Measurements from ENCODE around the gene MAOA. TPM values are rescaled to one million over a fixed set of nuclear protein-coding genes. Genes with fewer than 3 reads are reported as not detected.

Gene MAOA
- total and polyA plus RNA-seq, 2 of the 13 experiments (the other 11 are each of a cell fraction or from before 2014, with no cell fraction given), result 13.4 to 14.7 TPM

DNA sequence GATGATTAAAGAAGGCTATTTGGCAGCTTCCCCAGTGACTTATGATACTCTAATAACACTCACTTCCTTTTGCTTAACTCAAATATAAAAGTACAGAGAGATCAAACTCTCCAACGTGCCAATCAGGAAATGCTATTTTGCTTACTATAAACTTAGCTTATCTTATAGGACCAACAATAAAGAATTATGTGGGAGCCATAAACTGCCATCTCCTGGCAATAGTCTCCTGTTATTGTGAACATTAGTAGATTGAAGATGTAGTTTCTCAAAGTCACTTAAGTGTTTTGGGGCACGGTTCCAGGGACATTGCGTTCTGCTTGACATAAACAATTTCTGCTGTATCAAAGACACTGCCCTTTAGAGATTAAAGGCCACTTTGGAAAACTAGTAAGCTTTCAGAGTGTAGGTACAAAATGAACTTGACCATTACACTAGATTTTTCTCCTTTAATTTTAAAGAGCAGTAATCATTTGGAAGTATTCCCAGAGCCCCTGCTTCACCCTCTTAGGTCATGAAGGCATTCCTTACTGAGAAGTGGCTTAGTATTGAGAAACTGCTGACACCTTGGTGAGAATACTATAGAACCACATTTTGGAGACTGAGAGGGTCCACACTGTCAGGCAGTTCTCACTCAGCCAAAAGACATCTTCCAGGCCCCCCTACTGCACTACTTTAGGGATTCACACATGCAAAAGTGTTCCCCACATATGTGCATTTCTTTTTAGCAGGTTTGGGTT, 51.9 kb downstream of the MAOA start (continued):
- TF ChIP-seq MED8 (CRISPR knock-in tag; IDR thresholded peaks at IDR 0.05; ENCODE audit: insufficient replicate concordance), result no peak
- no peak for TF ChIP-seq ZNF263 (CRISPR knock-in tag; IDR thresholded peaks at IDR 0.05)
- no peak for TF ChIP-seq SMARCC2 (IDR thresholded peaks at IDR 0.05)
- TF ChIP-seq, protein P1, sequence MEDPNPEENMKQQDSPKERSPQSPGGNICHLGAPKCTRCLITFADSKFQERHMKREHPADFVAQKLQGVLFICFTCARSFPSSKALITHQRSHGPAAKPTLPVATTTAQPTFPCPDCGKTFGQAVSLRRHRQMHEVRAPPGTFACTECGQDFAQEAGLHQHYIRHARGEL (CRISPR knock-in tag; IDR thresholded peaks at IDR 0.05), result no peak
- no peak for TF ChIP-seq MEIS2 (CRISPR knock-in tag; IDR thresholded peaks at IDR 0.05)
- TF ChIP-seq, protein P2, sequence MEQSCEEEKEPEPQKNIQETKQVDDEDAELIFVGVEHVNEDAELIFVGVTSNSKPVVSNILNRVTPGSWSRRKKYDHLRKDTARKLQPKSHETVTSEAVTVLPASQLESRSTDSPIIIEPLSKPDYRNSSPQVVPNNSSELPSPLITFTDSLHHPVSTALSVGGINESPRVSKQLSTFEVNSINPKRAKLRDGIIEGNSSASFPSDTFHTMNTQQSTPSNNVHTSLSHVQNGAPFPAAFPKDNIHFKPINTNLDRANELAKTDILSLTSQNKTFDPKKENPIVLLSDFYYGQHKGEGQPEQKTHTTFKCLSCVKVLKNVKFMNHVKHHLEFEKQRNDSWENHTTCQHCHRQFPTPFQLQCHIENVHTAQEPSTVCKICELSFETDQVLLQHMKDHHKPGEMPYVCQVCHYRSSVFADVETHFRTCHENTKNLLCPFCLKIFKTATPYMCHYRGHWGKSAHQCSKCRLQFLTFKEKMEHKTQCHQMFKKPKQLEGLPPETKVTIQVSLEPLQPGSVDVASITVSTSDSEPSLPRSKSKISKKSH (CRISPR knock-in tag; IDR thresholded peaks at IDR 0.05; ENCODE audit: borderline replicate concordance), result no peak

DNA sequence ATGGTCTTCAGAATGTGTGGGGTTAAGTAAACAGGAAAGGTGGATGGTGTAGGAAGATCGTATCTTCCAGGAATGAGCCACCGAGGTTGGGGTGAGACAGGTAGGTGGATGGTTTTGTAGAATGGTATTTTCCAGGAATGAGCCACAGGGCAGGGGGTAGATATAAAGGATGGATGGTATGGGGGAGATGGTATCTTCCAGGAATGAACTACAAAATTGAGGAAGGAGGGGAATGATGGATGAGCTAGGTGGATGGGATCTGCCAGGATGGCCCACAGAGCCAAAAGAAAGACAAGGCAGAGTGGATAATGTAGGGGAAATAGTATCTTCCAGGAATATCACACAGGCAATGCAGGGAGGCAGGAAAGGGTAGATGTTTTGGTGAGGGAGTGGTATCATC, 60.0 kb downstream of the MAOA start:
- DNase-seq (ENCODE audit: low spot score) (no peak), FAIRE-seq (no peak), ATAC-seq (no peak)
- Histone ChIP-seq H3K9me3 (ENCODE audit: low read length) (no peaks in the 10 kb centered on the region), H2AFZ (ENCODE audit: low read length) (no peak overlapping the region), H4K20me1 (ENCODE audit: insufficient read depth, low read length) (no peaks in the 10 kb centered on the region), H3K9ac (ENCODE audit: insufficient read depth, low read depth, low read length) (no peak overlapping the region), H3K4me3 (replicated peaks in 1 of 3; ENCODE audit: insufficient read depth in 1 of 3, low read depth in 2 of 3, low read length in 3 of 3) (no peak overlapping the region), H3K4me1 (ENCODE audit: insufficient read depth, low read length) (no peaks in the 10 kb centered on the region), H3K27ac (ENCODE audit: extremely low read length, insufficient read depth, low read length) (no peak overlapping the region), H3K4me2 (ENCODE audit: low read depth, low read length) (no peak overlapping the region), H3K36me3 (replicated peaks in 1 of 2; ENCODE audit: control insufficient read depth in 1 of 2, insufficient read depth in 2 of 2, low read length in 2 of 2) (0 out of 5 replicates have a peak, but pooled peaks cover 0 to 4% of the 10 kb centered on the region in 2 experiments), H3K27me3 (ENCODE audit: control insufficient read depth in 1 of 2, insufficient read depth in 2 of 2, low read length in 2 of 2) (no peaks in the 10 kb centered on the region), H3K79me2 (ENCODE audit: insufficient read depth, low read length) (no peaks in the 10 kb centered on the region)
- WGBS (ENCODE audit: low lambda C conversion rate), result 95% methylated on average over 2 of the region's 2 CpGs
- no TSS peak for BruUV-seq (replicated peaks)
- in situ Hi-C loops (cut with HindIII; ENCODE audit: extremely low pct_ligation_motif_present, low pct_unique_long_range_greater_than_20kb) (no loop called here), intact Hi-C loops (cut with micrococcal nuclease; ENCODE audit: unreplicated experiment) (no loop called here)
- CTCF ChIA-PET (ENCODE audit: low intra/inter-chr PET ratio, low total read pairs), result no interaction called here
- POLR2A ChIA-PET, result no interaction called here
- TF ChIP-seq EEA1 (CRISPR knock-in tag; IDR thresholded peaks at IDR 0.05; ENCODE audit: borderline replicate concordance), result no peak
- no peak for TF ChIP-seq ZNF33B (CRISPR knock-in tag; IDR thresholded peaks at IDR 0.05)
- TF ChIP-seq, protein P3, sequence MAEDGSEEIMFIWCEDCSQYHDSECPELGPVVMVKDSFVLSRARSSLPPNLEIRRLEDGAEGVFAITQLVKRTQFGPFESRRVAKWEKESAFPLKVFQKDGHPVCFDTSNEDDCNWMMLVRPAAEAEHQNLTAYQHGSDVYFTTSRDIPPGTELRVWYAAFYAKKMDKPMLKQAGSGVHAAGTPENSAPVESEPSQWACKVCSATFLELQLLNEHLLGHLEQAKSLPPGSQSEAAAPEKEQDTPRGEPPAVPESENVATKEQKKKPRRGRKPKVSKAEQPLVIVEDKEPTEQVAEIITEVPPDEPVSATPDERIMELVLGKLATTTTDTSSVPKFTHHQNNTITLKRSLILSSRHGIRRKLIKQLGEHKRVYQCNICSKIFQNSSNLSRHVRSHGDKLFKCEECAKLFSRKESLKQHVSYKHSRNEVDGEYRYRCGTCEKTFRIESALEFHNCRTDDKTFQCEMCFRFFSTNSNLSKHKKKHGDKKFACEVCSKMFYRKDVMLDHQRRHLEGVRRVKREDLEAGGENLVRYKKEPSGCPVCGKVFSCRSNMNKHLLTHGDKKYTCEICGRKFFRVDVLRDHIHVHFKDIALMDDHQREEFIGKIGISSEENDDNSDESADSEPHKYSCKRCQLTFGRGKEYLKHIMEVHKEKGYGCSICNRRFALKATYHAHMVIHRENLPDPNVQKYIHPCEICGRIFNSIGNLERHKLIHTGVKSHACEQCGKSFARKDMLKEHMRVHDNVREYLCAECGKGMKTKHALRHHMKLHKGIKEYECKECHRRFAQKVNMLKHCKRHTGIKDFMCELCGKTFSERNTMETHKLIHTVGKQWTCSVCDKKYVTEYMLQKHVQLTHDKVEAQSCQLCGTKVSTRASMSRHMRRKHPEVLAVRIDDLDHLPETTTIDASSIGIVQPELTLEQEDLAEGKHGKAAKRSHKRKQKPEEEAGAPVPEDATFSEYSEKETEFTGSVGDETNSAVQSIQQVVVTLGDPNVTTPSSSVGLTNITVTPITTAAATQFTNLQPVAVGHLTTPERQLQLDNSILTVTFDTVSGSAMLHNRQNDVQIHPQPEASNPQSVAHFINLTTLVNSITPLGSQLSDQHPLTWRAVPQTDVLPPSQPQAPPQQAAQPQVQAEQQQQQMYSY (CRISPR knock-in tag; IDR thresholded peaks at IDR 0.05), result no peak
- TF ChIP-seq, protein P4, sequence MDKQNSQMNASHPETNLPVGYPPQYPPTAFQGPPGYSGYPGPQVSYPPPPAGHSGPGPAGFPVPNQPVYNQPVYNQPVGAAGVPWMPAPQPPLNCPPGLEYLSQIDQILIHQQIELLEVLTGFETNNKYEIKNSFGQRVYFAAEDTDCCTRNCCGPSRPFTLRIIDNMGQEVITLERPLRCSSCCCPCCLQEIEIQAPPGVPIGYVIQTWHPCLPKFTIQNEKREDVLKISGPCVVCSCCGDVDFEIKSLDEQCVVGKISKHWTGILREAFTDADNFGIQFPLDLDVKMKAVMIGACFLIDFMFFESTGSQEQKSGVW (CRISPR knock-in tag; IDR thresholded peaks at IDR 0.05; ENCODE audit: borderline replicate concordance), result no peak
- TF ChIP-seq ZNF709 (CRISPR knock-in tag; IDR thresholded peaks at IDR 0.05), result no peak
- TF ChIP-seq, protein P5, sequence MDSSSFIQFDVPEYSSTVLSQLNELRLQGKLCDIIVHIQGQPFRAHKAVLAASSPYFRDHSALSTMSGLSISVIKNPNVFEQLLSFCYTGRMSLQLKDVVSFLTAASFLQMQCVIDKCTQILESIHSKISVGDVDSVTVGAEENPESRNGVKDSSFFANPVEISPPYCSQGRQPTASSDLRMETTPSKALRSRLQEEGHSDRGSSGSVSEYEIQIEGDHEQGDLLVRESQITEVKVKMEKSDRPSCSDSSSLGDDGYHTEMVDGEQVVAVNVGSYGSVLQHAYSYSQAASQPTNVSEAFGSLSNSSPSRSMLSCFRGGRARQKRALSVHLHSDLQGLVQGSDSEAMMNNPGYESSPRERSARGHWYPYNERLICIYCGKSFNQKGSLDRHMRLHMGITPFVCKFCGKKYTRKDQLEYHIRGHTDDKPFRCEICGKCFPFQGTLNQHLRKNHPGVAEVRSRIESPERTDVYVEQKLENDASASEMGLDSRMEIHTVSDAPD (CRISPR knock-in tag; IDR thresholded peaks at IDR 0.05), result no peak
- TF ChIP-seq, protein P6, sequence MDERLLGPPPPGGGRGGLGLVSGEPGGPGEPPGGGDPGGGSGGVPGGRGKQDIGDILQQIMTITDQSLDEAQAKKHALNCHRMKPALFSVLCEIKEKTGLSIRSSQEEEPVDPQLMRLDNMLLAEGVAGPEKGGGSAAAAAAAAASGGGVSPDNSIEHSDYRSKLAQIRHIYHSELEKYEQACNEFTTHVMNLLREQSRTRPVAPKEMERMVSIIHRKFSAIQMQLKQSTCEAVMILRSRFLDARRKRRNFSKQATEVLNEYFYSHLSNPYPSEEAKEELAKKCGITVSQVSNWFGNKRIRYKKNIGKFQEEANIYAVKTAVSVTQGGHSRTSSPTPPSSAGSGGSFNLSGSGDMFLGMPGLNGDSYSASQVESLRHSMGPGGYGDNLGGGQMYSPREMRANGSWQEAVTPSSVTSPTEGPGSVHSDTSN (CRISPR knock-in tag; IDR thresholded peaks at IDR 0.05), result no peak
